CD4-positive, alpha-beta T cell treated with Interleukin-15 for 4 hours (primary cell): ENCODE measurements around the gene TMEM176B.
"Not testable (repeated sequence)": the region's sequence is repeated elsewhere in the genome, so short reads cannot be mapped to it uniquely, and the experiment has no call there.

Source experiments
- DNase-seq: peaks from one replicate; pipeline ENCODE4 v3.0.0-alpha.2; 2020; ENCODE audit warnings: low spot score

Gene TMEM176B

DNA sequence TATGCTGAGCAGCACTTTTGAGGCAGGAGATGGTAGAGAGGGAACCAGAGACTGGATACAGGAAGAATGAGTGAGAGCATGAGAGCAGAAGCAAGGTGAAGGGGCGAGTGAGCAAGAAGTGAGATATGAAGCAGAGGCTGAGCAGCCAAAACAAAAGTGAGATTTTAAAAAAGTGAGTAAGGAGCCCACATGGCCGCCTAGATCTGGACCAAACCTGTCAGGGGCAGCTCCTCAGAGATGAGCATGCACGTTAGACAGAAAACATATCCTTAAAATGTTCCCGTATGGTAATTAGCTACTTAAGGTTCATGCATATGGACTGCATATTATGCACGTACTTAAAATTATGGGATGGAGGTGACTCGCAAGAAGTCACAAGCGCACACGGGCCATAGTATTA lies 22.9 kb upstream of the TMEM176B start:
- DNase-seq, result no peak

DNA sequence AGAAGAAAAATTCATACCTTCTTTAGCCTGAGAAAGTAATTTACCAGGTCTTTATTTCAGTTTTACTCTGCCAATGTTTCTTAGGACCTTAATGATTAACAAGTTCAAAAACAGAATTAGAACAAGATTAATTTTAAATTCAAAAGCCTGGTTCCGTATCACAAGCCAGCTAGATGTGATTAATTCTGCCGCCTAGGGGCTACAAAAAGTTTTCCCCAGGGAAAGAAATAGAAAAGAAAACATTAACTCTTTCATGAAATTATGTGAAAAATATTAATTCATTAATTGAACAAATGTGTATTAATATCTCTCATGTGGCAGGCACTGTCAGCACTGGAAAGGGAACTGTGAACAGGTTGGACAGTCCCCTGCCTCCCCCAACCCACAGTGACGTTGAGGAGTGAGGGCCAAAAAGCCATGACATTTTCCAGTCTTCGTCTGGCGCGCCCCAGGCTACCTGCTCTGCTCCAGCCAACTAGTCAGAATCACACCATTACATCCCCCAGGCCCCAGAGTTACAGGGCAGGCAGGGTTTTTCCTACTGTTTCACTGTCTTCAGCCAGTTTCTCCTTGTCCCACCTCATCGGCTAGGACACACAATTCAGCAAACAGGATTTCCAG lies 20.5 kb upstream of the TMEM176B start:
- no peak for DNase-seq

DNA sequence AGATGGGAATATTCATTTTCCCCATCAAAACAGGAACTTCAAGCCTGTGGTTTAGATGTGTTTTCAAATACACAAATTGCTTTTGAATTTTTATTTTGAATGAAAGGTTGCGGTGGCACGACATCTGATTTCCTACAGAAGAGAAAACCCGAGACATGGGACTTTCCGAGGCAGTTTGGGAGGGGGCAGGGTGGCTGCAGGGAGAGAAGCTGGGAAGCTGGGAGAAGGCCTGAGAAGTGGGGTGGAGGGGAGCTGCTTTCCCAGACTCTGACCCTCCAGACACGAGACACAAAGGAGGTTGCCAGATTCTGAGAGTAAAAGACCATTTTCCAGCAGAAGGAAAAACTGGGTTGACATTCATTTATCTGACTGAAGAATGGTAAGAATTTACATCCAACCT lies 20.0 kb upstream of the TMEM176B start:
- no peak for DNase-seq

DNA sequence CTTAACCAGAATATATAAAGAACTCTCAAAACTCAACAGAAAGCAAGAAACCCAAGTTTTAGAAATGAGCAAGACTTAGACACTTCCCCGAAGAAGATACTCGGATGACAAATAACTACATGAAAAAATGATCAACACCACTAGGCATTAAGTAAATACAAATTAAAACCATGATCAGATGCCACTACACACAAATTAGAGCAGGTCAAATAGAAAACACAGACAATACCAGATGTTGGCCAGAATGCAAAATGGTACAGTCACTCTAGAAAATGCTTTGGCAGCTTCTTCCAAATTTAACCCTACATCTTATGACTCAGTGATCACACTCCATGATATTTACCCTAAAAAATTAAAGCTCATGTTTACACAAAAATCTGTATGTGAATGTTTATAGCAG lies 18.8 kb upstream of the TMEM176B start:
- no peak for DNase-seq

DNA sequence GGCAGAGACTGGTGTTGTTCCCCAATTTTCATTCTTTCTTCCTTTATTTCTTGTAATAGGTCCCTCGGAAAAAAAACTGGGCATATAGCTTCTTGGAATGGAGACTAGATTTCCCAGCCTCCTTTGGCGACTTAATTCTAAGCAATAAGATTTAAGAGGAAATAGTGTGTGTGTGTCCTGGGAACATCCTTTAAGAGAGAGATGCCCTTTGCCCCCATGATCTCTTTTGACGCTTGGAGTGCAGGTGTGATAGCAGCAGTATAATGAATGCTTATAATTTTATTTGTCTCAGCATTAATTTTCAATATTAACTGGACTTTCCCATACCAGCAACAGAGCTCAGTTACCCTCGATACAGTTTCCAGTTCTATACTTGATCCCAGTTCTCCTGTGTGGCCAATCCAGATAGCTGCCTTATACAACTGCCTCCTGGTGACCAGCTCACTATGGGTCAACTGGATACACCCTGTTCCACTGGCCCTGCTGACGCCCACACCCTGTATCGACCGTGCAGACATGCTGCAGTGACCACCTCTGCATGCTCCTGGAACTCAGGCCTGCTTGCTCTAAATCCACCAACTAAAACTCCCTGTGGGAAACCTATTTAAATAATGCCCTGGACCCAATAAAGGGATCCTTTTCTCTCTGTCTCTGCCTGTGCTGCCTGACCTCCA lies 14.3 kb upstream of the TMEM176B start:
- no peak for DNase-seq

DNA sequence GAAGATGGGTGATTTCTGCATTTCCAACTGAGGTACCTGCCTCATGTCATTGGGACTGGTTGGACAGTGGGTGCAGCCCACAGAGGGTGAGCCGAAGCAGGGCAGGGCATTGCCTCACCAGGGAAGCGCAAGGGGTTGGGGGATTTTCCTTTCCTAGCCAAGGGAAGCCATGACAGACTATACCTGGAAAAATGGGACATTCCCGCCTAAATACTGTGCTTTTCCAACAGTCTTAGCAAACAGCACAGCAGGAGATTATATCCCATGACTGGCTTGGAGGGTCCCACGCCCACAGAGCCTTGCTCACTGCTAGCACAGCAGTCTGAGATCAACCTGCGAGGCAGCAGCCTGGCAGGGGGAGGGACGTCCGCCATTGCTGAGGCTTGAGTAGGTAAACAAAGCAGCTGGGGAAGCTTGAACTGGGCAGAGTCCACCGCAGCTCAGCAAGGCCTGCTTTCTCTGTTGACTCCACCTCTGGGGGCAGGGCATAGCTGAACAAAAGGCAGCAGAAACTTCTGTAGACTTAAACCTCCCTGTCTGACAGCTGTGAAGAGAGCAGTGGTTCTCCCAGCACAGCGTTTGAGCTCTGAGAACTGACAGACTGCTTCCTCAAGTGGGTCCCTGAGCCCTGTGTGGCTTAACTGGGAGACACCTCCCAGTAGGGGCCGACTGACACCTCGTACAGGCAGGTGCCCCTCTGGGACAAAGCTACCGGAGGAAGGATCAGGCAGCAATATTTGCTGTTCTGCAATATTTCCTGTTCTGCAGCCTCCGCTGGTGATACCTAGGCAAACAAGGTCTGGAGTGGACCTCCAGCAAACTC lies 7.7 kb upstream of the TMEM176B start:
- DNase-seq, result not testable (repeated sequence)

DNA sequence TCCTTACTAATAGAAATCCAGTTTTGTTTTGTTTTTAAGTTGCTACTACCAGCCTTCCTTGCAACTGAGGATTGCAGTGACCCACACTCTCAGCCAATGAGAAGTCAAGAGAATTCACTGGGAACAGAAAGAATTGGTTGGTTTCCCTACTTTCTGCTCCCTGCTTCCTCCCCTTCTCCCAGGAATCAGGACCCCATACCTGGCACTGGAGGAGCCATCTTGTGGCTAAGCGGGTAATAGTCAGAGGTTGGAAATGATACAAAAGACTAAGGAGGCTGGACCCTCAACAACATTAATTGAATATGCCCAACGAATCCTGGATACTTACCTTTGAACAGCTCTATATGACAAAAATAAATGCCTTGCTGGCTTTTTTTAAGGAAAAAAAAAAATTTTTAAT lies 6.7 kb upstream of the TMEM176B start:
- no peak for DNase-seq

DNA sequence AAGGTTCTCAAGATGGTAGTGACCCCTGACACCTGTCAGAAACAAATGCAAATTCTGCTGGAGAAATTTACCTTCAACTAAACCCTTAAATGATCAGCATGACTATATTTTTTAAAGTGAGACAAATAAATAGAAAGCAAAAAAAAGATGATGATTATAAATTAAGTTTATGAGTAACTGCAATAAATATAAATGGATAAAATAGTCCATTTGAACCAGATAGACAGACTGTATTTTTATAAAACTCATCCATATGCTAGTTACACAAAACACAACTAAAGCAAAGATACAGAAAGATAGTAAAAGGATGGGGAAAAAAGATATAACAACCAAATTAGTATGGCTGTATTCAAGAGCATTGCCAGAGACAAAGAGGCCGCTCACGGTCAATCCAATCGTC lies 6.3 kb upstream of the TMEM176B start:
- no peak for DNase-seq

DNA sequence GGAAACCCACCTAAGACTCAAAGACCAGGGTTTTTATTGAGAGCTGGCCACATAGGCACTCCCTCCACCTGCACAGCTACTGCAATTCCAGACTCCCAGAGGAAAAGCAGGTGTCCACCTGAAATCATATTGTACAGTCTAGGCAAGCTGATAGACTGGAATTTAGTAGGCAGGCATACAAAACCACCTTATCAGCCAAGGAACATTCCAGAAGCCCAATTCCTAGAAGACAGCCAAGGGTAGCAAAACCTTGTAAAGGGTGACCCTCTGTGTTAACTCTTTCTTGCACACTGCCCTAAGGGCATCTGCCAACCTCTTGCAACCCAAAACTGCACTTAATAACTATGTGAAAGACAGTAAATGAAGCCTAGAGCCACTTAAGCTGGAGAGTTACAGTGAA lies 5.7 kb upstream of the TMEM176B start:
- DNase-seq, result no peak

DNA sequence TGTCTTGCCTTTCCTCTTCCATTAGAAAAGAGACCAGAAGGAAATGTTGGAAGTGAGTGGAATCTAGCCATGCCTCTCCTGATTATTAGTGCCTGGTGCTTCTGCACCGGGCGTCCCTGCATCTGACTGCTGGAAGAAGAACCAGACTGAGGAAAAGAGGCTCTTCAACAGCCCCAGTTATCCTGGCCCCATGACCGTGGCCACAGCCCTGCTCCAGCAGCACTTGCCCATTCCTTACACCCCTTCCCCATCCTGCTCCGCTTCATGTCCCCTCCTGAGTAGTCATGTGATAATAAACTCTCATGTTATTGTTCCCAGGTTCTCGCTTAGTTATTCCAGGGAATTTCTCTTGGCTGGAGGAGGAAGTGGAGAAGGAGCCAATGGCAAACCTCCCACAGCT lies 4.6 kb upstream of the TMEM176B start:
- DNase-seq, result no peak

DNA sequence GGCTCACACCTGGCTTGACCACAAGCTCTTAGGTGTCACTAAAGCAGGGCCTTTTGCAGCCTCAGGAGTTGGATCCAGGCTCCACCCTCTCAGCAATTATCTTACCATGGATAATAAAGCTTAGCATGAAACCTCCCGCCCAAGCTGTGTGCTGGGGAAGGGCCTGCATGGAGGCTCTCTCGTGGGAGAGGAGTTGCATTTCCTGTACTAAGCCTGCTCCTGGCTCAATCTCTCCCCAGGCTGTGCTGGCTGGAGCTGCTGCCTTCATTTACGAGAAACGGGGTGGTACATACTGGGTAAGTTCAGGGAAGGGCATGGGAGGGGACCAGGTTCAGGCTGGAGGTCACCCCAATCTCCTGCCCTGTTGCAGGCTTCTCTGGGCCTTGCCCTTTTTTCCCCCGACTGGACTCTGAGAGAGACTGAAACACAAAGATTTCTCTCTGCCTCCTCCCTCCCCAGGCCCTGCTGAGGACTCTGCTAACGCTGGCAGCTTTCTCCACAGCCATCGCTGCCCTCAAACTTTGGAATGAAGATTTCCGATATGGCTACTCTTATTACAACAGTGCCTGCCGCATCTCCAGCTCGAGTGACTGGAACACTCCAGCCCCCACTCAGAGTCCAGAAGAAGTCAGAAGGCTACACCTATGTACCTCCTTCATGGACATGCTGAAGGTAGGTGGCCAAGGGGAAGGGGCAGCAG lies 3.1 kb upstream of the TMEM176B start:
- no peak for DNase-seq

DNA sequence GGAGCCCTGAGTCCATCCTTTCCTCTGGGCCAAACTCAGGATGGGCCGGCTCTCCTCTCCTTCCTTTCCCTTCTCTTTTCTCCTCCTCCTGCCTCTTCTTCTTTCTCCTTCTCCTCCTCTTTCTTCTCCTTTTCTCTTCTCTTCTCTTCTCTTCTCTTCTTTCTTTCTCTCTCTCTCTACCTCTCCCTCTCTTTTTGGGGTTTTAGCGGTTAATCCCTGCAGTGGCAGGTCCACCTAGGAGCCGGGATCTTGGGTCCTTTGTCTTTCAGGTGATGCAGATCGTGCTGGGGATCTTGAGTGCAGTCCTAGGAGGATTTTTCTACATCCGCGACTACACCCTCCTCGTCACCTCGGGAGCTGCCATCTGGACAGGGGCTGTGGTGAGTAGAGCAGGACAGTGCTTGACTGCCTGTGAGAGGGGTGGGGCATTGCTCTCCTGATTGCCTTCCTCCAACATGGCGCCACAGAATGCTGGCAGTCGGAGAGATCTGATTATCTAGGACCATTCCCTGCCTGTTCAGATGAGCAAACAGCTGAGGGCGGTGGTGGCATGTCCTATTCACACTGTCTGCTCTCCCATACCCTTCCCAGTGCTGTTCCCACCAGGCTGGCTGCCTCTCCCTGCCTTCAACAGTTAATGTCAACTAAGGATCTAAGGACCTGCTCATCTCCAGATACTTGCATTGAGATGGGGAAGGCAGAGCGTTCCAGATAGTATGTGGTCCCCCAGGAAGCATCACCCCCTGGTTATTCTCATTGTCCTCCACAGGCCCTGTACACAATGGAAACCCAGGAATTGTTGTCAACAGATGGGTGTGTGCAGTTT lies 2.0 kb upstream of the TMEM176B start:
- no peak for DNase-seq

DNA sequence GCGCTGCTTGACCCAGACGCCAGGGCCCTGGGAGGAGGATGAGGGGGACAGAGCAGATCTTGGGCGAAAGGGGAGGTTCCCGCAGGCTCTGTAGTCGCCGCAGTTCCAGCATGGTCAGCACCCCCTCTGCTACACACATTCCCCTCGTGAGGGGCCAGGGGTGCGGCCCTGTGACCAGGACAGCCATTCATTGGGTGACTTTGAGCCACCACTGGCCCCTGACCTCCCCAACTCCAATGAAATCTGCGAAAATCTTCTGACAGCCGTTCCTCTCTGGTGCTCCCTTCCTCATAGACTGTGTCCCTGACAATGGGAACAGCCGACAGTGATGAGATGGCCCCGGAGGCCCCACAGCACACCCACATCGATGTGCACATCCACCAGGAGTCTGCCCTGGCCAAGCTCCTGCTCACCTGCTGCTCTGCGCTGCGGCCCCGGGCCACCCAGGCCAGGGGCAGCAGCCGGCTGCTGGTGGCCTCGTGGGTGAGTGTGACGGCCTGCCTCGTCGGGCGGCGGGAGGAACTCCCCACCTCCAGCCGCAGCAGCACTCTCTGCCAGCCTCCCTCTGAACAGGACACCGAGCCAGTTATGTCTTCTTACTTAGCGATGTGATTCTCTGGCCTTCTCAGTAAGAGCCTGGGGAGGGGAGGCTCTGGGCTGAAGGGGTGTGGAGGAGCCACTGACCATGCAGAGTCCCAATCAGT lies 1.2 kb upstream of the TMEM176B start:
- DNase-seq, result no peak

DNA sequence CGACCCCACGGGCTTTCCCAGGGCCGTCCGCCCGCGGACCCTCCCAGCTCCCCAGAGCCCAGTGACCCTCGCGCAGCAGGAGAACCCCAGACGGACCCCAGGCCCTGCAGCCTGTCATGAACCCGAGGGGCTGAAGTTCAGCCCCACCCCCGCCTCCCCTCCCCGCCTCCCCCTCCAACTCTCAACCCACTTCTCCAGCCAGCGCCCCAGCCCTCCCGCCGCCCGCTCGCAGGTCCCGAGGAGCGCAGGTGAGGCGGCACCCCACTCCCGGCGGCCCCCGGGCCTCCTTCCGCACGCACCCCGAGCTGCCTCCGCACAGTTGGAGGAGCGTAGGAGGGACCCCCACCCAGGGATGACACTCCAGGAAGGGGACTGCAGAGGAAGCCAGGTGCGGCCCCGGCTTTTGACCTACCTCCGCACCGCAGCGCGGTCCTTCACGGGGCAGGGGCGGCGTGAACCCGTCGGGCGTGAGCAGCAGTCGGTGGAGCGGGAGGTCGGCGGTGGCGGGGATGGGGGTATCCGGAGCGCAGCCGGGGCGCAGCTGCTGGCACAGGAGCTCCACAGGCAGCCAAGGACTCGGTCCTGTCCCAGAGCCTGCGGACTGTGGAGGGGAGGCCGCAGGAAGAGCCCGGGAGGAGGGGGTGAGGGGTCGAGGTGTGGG lies 547 bp upstream of the TMEM176B start, which contains the start of gene TMEM176A:
TMEM176A (plus strand) TSS at position 189 of the 661 bp plus-strand sequence. CDS start 782 bp downstream, outside the sequence.
- no peak for DNase-seq

DNA sequence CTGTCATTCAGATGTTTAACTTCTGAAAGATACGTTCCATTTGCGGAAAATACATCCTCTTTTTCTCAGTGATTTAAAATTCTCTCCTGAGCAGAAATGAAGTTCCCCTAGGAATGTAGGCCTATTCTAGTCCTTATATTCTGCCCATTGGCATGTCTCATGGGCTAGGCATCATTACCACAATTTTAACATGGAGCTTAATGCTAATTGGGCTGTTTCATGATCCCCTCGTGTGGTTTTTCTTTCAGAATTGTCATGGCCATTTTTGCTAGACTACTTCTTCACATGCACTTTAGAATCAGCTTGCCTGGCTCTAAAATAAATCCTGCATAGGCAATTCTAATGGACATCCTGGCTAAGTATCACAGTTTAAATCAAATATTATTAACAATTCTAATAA lies 1.0 kb downstream of the TMEM176B start:
- DNase-seq, result no peak

DNA sequence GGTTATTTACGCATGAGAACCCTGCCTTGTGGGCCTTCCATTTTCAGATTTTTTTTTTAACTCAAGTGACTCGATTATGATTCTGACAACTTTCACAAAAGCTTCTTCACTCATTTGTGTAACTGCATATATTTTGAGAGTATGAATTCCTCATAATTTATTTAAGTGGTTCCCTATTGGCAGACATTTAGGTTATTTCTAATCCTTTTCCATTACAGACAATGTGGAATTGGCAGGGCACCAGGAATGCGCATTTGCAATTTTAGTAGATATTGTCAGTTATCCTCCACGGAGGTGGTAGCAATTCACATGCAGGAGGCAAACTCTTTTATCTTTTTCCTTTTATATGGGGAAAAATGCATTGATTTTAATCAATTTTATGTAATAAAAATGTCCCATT lies 2.5 kb downstream of the TMEM176B start:
- no peak for DNase-seq

DNA sequence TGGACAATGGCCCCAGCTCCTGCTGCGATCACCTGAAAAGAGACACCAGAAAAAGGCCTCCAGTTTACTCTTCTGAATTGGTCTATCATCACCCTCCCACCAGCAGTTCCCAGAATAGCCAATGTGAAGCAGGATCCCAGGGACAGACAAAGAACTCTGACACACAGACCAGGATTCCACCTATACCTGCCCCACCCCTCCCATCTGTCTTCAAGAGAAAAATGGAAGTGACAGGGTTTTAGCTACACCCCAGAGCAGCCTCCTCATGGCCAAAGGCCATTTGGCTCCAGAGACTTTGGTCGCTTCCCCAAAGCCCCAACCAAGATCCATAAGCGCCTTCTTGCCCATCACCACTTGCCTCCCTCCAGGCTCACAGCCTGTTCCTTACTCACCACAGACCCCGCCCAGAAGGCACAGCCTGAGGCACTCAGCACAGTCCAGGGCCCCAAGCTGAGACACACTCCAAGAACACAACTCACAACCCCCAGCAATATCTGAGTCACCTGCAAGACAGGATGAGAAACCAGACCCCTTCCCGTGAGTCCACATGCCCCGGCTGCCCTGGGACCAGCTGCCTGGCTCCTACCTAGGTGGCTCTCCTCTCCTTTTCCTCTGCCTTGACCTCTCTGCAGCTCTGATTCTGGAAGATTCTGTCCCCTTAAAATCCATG lies 6.5 kb downstream of the TMEM176B start:
- DNase-seq, result no peak

DNA sequence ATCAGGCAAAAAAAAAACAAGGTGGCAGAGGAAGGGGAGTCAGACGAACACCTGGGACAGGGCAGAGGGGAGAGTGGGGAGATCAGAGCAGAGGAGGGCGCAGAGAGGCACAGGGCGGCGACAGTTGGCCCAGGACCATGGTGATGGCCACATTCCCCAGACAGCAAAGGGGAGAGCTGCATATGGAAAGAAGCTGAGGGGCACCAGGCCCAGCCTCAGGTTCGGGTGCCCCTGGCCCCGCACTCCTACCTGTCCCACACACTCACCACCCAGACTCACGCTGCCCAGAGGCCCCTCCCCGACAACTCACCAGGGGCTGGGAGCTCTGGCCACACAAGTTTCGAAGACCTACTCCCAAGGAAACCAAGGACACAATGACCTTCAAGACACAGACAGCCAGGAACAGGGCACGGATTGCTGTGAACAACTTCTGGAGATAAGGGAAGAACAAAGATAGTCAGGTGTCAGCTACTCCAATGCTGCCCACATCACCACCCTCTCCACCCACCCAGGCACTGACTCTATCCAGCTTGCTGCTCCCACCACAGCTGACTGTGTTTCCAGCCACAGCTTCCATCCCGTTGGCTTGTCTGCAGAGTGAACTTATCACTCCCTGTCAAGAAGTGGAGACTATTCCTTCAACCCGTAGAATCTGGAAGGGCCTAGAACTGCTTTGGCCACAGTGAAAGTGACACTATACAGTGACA lies 8.3 kb downstream of the TMEM176B start:
- no peak for DNase-seq

DNA sequence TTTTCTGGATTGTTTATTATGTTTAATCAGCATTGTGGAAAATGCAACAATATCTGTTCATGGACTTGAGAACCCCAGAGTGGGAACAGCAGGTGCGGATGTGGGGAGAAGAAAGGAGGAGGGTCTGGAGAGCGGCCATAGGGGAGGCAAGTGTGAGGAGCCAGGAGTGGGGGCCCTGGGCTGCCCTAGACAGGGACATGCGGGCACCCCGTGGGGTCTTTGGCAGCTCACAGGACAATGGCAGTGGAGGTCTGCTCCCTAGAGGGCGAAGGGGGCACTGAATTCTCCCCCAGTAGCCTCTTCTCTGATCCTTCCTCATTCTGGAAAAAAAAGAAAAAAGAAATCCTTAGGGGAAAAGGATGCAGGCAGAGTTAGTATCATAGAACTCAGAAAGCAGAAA lies 8.9 kb downstream of the TMEM176B start:
- DNase-seq, result no peak
